WTC11 (cell line): Measurements from ENCODE around the gene NAA25. TPM values are rescaled to one million over a fixed set of nuclear protein-coding genes. Genes with fewer than 3 reads are reported as not detected.

ENCODE experiments used
- ATAC-seq: fragments of 200-7000 bp; cut with Tn5 transposase; 2 replicates; pipeline ENCODE4 v1.10.0; 2021; ENCODE audit warnings: mild to moderate bottlenecking, moderate library complexity
- CTCF ChIA-PET: fragments of 300-600 bp; sonication (Branson Sonifier 250); formaldehyde crosslinking; loops from one replicate; lab custom pipeline; 2021; ENCODE audit warnings: antibody characterized with exemption; lab: Charles Lee
- POLR2A ChIA-PET: fragments of 350-600 bp; sonication (Branson Sonifier 250); formaldehyde crosslinking; loops from one replicate; lab custom pipeline; 2021; ENCODE audit warnings: antibody characterized with exemption; lab: Charles Lee
- DNase-seq: peaks from one replicate; pipeline ENCODE4 v3.0.0; 2021; ENCODE audit warnings: low spot score
- H3K27ac Mint-ChIP-seq: 2 replicates; pipeline ENCODE4 v1.8.0; 2021; ENCODE audit warnings: mixed read lengths
- H3K27me3 Mint-ChIP-seq: 2 replicates; pipeline ENCODE4 v1.8.0; 2021; ENCODE audit warnings: low read depth, mild to moderate bottlenecking, moderate library complexity, mixed read lengths
- H3K36me3 Mint-ChIP-seq: 2 replicates; pipeline ENCODE4 v1.8.0; 2021; ENCODE audit warnings: mixed read lengths
- H3K4me1 Mint-ChIP-seq: 2 replicates; pipeline ENCODE4 v1.8.0; 2022; ENCODE audit warnings: mixed read lengths
- H3K4me3 Mint-ChIP-seq: 2 replicates; pipeline ENCODE4 v1.8.0; 2021; ENCODE audit warnings: mild to moderate bottlenecking, moderate library complexity, mixed read lengths
- H3K9me3 Mint-ChIP-seq: 2 replicates; pipeline ENCODE4 v1.8.0; 2021; ENCODE audit warnings: mixed read lengths
- CREB1 ChIP-seq: sonication (generic); formaldehyde crosslinking; IDR thresholded peaks from 2 replicates; pipeline ENCODE4 v1.8.0; 2023; ENCODE audit warnings: mild to moderate bottlenecking, missing genetic modification reagents
- FOXK1 ChIP-seq: sonication (generic); formaldehyde crosslinking; IDR thresholded peaks from 2 replicates; pipeline ENCODE4 v1.8.0; 2022; ENCODE audit warnings: mild to moderate bottlenecking, moderate library complexity, missing genetic modification reagents
- GABPB1 ChIP-seq: sonication (generic); formaldehyde crosslinking; IDR thresholded peaks from 2 replicates; pipeline ENCODE4 v1.8.1; 2023; ENCODE audit warnings: mild to moderate bottlenecking, missing genetic modification reagents
- GRHL2 ChIP-seq: fragments of 250-450 bp; sonication (Bioruptor Pico); IDR thresholded peaks from 2 replicates; pipeline ENCODE4 v1.8.0; 2022; ENCODE audit warnings: mild to moderate bottlenecking, moderate library complexity; ENCODE audit not compliant: insufficient replicate concordance, severe bottlenecking
- GTF2I ChIP-seq: fragments of 250-450 bp; sonication (Bioruptor Pico); conservative IDR thresholded peaks from 2 replicates; pipeline ENCODE4 v1.4.0; 2021; ENCODE audit warnings: mild to moderate bottlenecking
- JUN ChIP-seq: sonication (generic); formaldehyde crosslinking; IDR thresholded peaks from 2 replicates; pipeline ENCODE4 v1.8.0; 2023; ENCODE audit warnings: mild to moderate bottlenecking, missing genetic modification reagents
- NFATC4 ChIP-seq: fragments of 250-450 bp; sonication (Bioruptor Pico); IDR thresholded peaks from 2 replicates; pipeline ENCODE4 v1.9.0; 2021; ENCODE audit warnings: mild to moderate bottlenecking
- NFE2L1 ChIP-seq: sonication (generic); formaldehyde crosslinking; IDR thresholded peaks from 2 replicates; pipeline ENCODE4 v1.8.1; 2023; ENCODE audit warnings: missing genetic modification reagents
- NFYB ChIP-seq: sonication (generic); formaldehyde crosslinking; conservative IDR thresholded peaks from 2 replicates; pipeline ENCODE4 v1.8.0; 2022; ENCODE audit warnings: low read depth, missing genetic modification reagents
- NR1H2 ChIP-seq: sonication (generic); formaldehyde crosslinking; IDR thresholded peaks from 2 replicates; pipeline ENCODE4 v1.9.0; 2021; ENCODE audit warnings: mild to moderate bottlenecking, moderate library complexity, missing genetic modification reagents
- OVOL2 ChIP-seq: fragments of 250-450 bp; sonication (Bioruptor Pico); IDR thresholded peaks from 2 replicates; pipeline ENCODE4 v1.9.0; 2021; ENCODE audit warnings: mild to moderate bottlenecking, borderline replicate concordance
- SMAD3 ChIP-seq: sonication (generic); formaldehyde crosslinking; IDR thresholded peaks from 2 replicates; pipeline ENCODE4 v1.8.0; 2022; ENCODE audit warnings: missing genetic modification reagents, mild to moderate bottlenecking, borderline replicate concordance
- TP53 ChIP-seq: sonication (generic); formaldehyde crosslinking; IDR thresholded peaks from 2 replicates; pipeline ENCODE4 v1.8.1; 2023; ENCODE audit warnings: mild to moderate bottlenecking, missing genetic modification reagents
- ZNF219 ChIP-seq: sonication (generic); formaldehyde crosslinking; IDR thresholded peaks from 2 replicates; pipeline ENCODE4 v1.8.0; 2023; ENCODE audit warnings: missing genetic modification reagents, mild to moderate bottlenecking, borderline replicate concordance
- ZNF232 ChIP-seq: sonication (generic); formaldehyde crosslinking; IDR thresholded peaks from 2 replicates; pipeline ENCODE4 v1.8.0; 2022; ENCODE audit warnings: mild to moderate bottlenecking, missing genetic modification reagents
- ZNF317 ChIP-seq: sonication (generic); formaldehyde crosslinking; IDR thresholded peaks from 2 replicates; pipeline ENCODE4 v1.8.1; 2023; ENCODE audit warnings: low read depth, mild to moderate bottlenecking, moderate library complexity, missing genetic modification reagents, borderline replicate concordance
- ZNF423 ChIP-seq: fragments of 250-450 bp; sonication (Bioruptor Pico); IDR thresholded peaks from 2 replicates; pipeline ENCODE4 v2.1.2; 2022; ENCODE audit warnings: mild to moderate bottlenecking, moderate library complexity
- total RNA-seq: library from RNA; stranded (reverse); gene quantifications from 3 replicates; pipeline ENCODE4 v1.2.3, GENCODE V29; 2021
- TF ChIP-seq, protein P1 (sequence below): fragments of 200-600 bp; IDR thresholded peaks from 2 replicates; pipeline ENCODE4 v1.8.0; 2022; ENCODE audit warnings: antibody characterized with exemption
- TF ChIP-seq, protein P2 (sequence below): sonication (generic); formaldehyde crosslinking; IDR thresholded peaks from 2 replicates; pipeline ENCODE4 v1.8.0; 2022; ENCODE audit warnings: mild to moderate bottlenecking, missing genetic modification reagents
- TF ChIP-seq, protein P3 (sequence below): sonication (generic); formaldehyde crosslinking; IDR thresholded peaks from 2 replicates; pipeline ENCODE4 v1.8.1; 2022; ENCODE audit warnings: mild to moderate bottlenecking, missing genetic modification reagents, moderate library complexity, borderline replicate concordance
- TF ChIP-seq, protein P4 (sequence below): sonication (generic); formaldehyde crosslinking; IDR thresholded peaks from 2 replicates; pipeline ENCODE4 v1.8.0; 2023; ENCODE audit warnings: mild to moderate bottlenecking, missing genetic modification reagents
- TF ChIP-seq, protein P5 (sequence below): fragments of 250-450 bp; sonication (Bioruptor Pico); IDR thresholded peaks from 2 replicates; pipeline ENCODE4 v2.1.2; 2022; ENCODE audit warnings: mild to moderate bottlenecking, moderate library complexity
- TF ChIP-seq, protein P6 (sequence below): sonication (generic); formaldehyde crosslinking; IDR thresholded peaks from 2 replicates; pipeline ENCODE4 v1.8.1; 2023; ENCODE audit warnings: mild to moderate bottlenecking, missing genetic modification reagents, moderate library complexity

Gene NAA25
- total RNA-seq, 1 experiment from 2014 or later = 47.5 TPM

DNA sequence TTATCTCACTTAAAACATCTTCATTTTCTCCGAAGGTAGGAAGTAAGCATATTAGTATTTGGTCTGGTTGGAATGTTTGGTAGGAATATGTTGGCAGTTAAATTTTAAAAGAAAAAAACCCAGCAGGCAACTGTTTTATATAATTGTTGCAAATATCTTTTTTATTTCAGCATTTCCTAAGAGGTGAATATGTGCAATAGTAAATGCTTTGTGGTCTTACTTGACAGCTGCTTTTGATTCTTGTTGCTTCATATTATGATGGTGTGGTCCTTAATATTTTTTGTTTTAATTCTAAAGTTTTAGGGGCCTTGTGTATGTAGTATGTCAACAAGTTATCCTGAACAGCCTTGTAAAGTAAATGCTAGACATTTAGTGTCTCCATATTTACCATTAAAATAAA is 23.1 kb upstream of the NAA25 start:
- CTCF ChIA-PET = no interaction called here
- Mint-ChIP-seq H3K4me1 (peaks cover 4% of the 10 kb centered on the region), H3K4me3 (no peak overlapping the region), H3K36me3 (peaks cover 6% of the 10 kb centered on the region; the same call in 1 of the 2 replicates), H3K27ac (no peak overlapping the region), H3K9me3 (no peaks in the 10 kb centered on the region)
- no peak for DNase-seq
- POLR2A ChIA-PET = no interaction called here
- TF ChIP-seq SMAD3 (no peak), ZNF232 (CRISPR knock-in tag) (no peak)
- TF ChIP-seq, all 79 proteins: peak for 0
- ATAC-seq = no peak
- no peaks in the 10 kb centered on the region for H3K27me3 Mint-ChIP-seq

DNA sequence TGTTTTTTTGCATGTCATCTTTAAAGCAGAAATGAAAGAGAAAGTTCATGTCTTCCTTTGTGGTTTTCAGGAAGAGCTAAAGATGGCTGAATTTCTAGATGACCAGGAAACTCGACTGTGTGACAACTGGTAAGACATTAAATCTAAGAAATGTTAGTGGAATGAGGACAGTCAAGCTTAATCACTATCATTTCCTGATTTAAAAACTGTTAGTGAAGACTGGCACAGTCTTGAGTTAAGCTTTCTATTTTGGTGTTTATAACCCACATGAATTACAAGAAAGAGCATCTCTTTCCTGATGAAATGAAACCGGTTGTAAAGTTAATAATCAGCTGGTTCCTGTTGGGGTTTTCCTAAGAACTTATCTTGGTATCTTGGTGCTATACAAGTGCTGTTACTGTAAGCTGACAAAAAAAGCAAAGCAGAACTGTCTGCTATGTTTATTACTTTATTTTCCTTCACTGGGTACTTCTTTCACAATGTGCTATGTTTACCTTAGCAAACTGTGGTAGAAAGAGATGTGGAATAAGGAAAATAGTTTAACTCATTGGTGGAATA is 21.9 kb upstream of the NAA25 start:
- ChIA-PET POLR2A (no interaction called here), CTCF (interaction anchor here (0.6 to 0.8 kb wide), 2 partner anchors 226 to 256 kb away, joined by 3 read pairs; no protein-coding TSS in a partner anchor)
- H3K27ac Mint-ChIP-seq = no peak overlapping the region

DNA sequence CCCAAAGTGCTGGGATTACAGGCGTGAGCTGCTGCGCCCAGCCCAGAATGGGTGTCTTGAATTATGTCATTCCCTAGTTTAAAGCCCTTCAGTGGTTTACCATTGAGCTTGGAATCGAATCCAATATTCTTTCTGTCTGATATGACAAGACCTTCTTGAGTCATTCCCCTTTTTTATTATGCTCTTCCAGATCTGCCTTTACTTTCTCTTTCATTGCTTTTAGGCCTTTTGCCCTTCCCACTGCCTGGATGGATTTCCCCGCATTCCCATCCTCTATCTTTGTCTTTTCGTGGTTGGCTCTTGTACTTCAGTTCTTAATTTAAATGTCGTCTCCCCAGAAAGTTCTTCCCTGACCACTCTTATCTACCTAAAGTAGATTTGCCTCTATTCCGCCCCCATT is 18.3 kb upstream of the NAA25 start:
- no peaks in the 10 kb centered on the region for H3K36me3 Mint-ChIP-seq
- peaks cover 24% of the 10 kb centered on the region for H3K4me1 Mint-ChIP-seq
- ATAC-seq = no peak
- H3K27me3 Mint-ChIP-seq = peaks cover 2% of the 10 kb centered on the region; the same call in 1 of the 2 replicates
- TF ChIP-seq, protein P1, sequence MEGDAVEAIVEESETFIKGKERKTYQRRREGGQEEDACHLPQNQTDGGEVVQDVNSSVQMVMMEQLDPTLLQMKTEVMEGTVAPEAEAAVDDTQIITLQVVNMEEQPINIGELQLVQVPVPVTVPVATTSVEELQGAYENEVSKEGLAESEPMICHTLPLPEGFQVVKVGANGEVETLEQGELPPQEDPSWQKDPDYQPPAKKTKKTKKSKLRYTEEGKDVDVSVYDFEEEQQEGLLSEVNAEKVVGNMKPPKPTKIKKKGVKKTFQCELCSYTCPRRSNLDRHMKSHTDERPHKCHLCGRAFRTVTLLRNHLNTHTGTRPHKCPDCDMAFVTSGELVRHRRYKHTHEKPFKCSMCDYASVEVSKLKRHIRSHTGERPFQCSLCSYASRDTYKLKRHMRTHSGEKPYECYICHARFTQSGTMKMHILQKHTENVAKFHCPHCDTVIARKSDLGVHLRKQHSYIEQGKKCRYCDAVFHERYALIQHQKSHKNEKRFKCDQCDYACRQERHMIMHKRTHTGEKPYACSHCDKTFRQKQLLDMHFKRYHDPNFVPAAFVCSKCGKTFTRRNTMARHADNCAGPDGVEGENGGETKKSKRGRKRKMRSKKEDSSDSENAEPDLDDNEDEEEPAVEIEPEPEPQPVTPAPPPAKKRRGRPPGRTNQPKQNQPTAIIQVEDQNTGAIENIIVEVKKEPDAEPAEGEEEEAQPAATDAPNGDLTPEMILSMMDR = no peak
- TF ChIP-seq NFE2L1 (no peak), GTF2I (CRISPR knock-in tag) (no peak), ZNF219 (no peak), GABPB1 (CRISPR knock-in tag) (no peak), TP53 (CRISPR knock-in tag) (no peak)
- TF ChIP-seq, protein P2, sequence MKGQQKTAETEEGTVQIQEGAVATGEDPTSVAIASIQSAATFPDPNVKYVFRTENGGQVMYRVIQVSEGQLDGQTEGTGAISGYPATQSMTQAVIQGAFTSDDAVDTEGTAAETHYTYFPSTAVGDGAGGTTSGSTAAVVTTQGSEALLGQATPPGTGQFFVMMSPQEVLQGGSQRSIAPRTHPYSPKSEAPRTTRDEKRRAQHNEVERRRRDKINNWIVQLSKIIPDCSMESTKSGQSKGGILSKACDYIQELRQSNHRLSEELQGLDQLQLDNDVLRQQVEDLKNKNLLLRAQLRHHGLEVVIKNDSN (CRISPR knock-in tag) = no peak
- TF ChIP-seq, protein P3, sequence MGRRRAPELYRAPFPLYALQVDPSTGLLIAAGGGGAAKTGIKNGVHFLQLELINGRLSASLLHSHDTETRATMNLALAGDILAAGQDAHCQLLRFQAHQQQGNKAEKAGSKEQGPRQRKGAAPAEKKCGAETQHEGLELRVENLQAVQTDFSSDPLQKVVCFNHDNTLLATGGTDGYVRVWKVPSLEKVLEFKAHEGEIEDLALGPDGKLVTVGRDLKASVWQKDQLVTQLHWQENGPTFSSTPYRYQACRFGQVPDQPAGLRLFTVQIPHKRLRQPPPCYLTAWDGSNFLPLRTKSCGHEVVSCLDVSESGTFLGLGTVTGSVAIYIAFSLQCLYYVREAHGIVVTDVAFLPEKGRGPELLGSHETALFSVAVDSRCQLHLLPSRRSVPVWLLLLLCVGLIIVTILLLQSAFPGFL (CRISPR knock-in tag) = no peak
- TF ChIP-seq, protein P4, sequence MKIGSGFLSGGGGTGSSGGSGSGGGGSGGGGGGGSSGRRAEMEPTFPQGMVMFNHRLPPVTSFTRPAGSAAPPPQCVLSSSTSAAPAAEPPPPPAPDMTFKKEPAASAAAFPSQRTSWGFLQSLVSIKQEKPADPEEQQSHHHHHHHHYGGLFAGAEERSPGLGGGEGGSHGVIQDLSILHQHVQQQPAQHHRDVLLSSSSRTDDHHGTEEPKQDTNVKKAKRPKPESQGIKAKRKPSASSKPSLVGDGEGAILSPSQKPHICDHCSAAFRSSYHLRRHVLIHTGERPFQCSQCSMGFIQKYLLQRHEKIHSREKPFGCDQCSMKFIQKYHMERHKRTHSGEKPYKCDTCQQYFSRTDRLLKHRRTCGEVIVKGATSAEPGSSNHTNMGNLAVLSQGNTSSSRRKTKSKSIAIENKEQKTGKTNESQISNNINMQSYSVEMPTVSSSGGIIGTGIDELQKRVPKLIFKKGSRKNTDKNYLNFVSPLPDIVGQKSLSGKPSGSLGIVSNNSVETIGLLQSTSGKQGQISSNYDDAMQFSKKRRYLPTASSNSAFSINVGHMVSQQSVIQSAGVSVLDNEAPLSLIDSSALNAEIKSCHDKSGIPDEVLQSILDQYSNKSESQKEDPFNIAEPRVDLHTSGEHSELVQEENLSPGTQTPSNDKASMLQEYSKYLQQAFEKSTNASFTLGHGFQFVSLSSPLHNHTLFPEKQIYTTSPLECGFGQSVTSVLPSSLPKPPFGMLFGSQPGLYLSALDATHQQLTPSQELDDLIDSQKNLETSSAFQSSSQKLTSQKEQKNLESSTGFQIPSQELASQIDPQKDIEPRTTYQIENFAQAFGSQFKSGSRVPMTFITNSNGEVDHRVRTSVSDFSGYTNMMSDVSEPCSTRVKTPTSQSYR (CRISPR knock-in tag) = no peak
- no peak for DNase-seq
- POLR2A ChIA-PET = interaction anchor here (0.7 kb wide), 1 partner anchor 285 kb away, joined by 4 read pairs; the partner anchor contains the start of gene MAPKAPK5
- CTCF ChIA-PET = interaction anchor here (1.3 to 2.3 kb wide), 3 partner anchors 56 to 260 kb away, joined by 3 to 13 read pairs (median 8); no protein-coding TSS in a partner anchor
- peak overlapping the region; percentile 78 for H3K4me3 Mint-ChIP-seq
- H3K9me3 Mint-ChIP-seq = no peaks in the 10 kb centered on the region
- H3K27ac Mint-ChIP-seq = no peak overlapping the region

More for the DNA sequence above, 21.9 kb upstream of the NAA25 start:
- ATAC-seq (no peak), DNase-seq (no peak)
- Mint-ChIP-seq H3K9me3 (no peaks in the 10 kb centered on the region), H3K36me3 (peaks cover 6% of the 10 kb centered on the region; the same call in 1 of the 2 replicates), H3K4me3 (no peak overlapping the region), H3K4me1 (peaks cover 9% of the 10 kb centered on the region), H3K27me3 (peaks cover 2% of the 10 kb centered on the region; the same call in 1 of the 2 replicates)
- no peak for TF ChIP-seq CREB1 (CRISPR knock-in tag)
- no peak for TF ChIP-seq NFATC4
- TF ChIP-seq JUN = no peak
- no peak for TF ChIP-seq OVOL2 (CRISPR knock-in tag)
- TF ChIP-seq, protein P5, sequence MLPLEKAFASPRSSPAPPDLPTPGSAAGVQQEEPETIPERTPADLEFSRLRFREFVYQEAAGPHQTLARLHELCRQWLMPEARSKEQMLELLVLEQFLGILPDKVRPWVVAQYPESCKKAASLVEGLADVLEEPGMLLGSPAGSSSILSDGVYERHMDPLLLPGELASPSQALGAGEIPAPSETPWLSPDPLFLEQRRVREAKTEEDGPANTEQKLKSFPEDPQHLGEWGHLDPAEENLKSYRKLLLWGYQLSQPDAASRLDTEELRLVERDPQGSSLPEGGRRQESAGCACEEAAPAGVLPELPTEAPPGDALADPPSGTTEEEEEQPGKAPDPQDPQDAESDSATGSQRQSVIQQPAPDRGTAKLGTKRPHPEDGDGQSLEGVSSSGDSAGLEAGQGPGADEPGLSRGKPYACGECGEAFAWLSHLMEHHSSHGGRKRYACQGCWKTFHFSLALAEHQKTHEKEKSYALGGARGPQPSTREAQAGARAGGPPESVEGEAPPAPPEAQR (CRISPR knock-in tag) = no peak
- no peak for TF ChIP-seq NFE2L1
- TF ChIP-seq FOXK1 (CRISPR knock-in tag) = no peak
- no peak for TF ChIP-seq GRHL2 (CRISPR knock-in tag)
- no peak for TF ChIP-seq NR1H2 (CRISPR knock-in tag)
- TF ChIP-seq ZNF423 (CRISPR knock-in tag) = no peak
- TF ChIP-seq TP53 (CRISPR knock-in tag) = no peak
- TF ChIP-seq, protein P6, sequence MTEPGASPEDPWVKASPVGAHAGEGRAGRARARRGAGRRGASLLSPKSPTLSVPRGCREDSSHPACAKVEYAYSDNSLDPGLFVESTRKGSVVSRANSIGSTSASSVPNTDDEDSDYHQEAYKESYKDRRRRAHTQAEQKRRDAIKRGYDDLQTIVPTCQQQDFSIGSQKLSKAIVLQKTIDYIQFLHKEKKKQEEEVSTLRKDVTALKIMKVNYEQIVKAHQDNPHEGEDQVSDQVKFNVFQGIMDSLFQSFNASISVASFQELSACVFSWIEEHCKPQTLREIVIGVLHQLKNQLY = no peak
- no peak for TF ChIP-seq ZNF317 (CRISPR knock-in tag)
- no peak for TF ChIP-seq NFYB (CRISPR knock-in tag)
- TF ChIP-seq, all 79 proteins: peak for 0
